GM13976 (cell line): Measurements from ENCODE around the gene ANTXR1.

Experiments used
- DNase-seq: peaks from one replicate; pipeline ENCODE4 v3.0.0; 2012; ENCODE audit warnings: low spot score
- in situ Hi-C: fragments of 300-500 bp; cut with MboI; formaldehyde crosslinking; loops from one replicate; pipeline ENCODE4 v1.12.0; 2022; ENCODE audit warnings: low sequenced_read_pairs, mixed read lengths, inconsistent platforms; ENCODE audit not compliant: unreplicated experiment
- TF ChIP-seq, protein P1 (sequence below): IDR thresholded peaks from 2 replicates; pipeline ENCODE4 v1.5.1; 2012; ENCODE audit warnings: borderline replicate concordance, mild to moderate bottlenecking; ENCODE audit not compliant: insufficient read depth; ENCODE audit errors: extremely low read depth, missing control alignments, control extremely low read depth

ANTXR1 gene

DNA sequence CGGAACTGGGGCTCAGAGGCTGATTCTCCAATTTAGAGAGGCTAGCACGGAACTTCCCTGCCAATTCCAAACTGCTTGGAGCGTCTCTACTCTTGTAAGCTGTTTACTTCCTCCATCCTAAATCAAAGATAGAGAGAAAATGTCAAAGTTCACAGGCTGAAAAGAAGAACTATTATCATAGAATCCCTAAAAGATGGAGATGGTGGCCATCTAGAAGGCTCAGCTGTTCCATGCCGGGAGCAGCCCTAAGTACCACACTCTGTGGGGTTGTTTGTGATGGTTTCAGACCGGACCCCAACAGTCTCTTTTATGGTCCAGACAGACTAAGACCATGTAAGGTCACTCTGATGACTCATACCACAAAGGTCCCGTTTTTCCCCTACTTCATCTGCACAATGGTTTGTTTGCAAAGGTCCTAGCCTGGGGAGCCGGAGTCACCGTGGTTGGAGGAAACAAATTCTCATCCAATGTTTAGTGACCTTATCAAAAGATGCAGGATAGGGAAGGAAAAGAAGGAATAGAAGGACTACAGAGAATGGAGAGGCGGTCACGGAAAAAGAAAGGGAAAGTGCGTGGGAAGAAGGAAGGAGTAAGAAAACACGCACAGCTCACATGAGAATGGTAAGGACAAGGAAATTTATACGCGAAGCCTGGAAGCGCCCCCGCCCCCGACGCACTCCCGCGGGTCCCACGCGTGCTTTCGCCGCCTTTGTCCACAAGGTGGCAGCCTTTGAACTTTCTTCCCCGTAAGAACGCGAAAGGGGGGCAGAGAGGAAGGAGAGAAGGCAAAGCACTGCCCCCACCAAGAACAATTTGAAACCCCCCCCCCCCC, 453 bp upstream of the ANTXR1 start:
- in situ Hi-C loops, result no loop called here
- peak; percentile 70 for DNase-seq

GRCh38 chr2:69013840-69014821, 1.2 kb downstream of the ANTXR1 start:
- in situ Hi-C loops, result no loop called here
- TF ChIP-seq, protein P1, sequence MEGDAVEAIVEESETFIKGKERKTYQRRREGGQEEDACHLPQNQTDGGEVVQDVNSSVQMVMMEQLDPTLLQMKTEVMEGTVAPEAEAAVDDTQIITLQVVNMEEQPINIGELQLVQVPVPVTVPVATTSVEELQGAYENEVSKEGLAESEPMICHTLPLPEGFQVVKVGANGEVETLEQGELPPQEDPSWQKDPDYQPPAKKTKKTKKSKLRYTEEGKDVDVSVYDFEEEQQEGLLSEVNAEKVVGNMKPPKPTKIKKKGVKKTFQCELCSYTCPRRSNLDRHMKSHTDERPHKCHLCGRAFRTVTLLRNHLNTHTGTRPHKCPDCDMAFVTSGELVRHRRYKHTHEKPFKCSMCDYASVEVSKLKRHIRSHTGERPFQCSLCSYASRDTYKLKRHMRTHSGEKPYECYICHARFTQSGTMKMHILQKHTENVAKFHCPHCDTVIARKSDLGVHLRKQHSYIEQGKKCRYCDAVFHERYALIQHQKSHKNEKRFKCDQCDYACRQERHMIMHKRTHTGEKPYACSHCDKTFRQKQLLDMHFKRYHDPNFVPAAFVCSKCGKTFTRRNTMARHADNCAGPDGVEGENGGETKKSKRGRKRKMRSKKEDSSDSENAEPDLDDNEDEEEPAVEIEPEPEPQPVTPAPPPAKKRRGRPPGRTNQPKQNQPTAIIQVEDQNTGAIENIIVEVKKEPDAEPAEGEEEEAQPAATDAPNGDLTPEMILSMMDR, result no peak
- peak; percentile 47 for DNase-seq

More for the DNA sequence above, 453 bp upstream of the ANTXR1 start:
- TF ChIP-seq, protein P1, result peak; percentile 67

DNA sequence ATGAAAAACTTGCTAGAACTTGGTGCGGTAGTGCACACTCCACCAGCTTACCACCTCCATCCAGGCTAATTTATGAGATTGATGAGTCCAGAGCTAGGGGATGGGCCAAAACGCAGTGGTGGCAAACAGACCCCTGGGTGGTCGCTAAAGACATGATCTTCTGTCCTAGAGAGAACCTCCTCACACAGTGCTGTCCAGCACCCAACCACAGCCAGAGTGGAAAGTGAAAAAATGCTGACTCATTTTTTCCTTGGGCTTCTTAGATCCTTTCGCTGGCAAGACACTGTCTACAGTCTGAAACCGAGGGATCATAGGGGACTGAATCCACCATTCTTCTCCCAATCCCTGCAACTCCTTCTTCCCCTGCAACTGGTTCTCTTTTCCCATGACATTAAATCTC, 4.1 kb downstream of the ANTXR1 start:
- TF ChIP-seq, protein P1, result no peak
- no peak for DNase-seq
- in situ Hi-C loops, result no loop called here

DNA sequence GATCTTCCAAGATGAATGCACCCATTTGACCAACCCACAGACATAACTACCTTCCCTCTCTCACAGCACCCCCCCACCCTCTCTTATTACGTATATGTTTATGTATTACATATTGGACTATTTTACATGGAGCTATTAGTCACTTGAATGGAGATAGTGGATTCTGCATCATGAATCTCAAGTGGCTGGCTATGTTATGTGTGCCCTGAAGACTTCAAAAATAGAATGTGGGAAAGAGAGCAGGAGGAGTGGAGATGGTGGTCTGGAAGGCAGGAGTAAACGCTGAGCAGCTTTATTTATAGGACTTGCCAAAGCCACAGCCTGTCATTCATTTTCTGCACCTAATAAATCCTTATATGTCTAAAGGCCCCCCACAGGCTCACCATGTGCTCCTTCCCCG, 4.9 kb downstream of the ANTXR1 start:
- in situ Hi-C loops, result no loop called here
- DNase-seq, result no peak
- TF ChIP-seq, protein P1, result no peak

DNA sequence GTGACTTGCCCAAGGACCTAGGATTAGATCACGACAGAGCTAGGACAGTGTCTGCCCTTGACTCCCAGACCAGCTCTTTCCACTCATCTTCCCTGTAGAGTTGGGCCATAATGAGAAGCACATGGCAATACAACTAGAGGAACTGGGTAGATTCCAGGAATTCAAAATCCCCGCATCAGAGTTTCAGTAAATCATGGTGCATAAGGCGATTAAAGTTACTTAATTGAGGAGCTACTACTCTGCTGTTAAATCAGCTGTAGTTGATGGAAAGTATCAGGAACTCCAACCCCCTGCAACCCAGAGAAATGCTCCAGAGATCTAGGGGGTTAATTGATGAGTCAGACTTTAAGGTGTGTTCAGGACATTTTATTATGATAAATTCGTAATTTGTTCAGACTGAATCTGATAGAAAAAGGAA, 5.7 kb downstream of the ANTXR1 start:
- in situ Hi-C loops, result no loop called here
- no peak for DNase-seq
- TF ChIP-seq, protein P1, result no peak
